ENCODE data around the gene CRY2. TPM values are rescaled to one million over a fixed set of nuclear protein-coding genes. Genes with fewer than 3 reads are reported as not detected.
A peak's percentile ranks its signal among the peaks of the same experiment; 100 is the strongest.

CRY2 gene
- total RNA-seq, 4 donors from 2014 or later: 42.2 to 73.6 (median 50.2) TPM

DNA sequence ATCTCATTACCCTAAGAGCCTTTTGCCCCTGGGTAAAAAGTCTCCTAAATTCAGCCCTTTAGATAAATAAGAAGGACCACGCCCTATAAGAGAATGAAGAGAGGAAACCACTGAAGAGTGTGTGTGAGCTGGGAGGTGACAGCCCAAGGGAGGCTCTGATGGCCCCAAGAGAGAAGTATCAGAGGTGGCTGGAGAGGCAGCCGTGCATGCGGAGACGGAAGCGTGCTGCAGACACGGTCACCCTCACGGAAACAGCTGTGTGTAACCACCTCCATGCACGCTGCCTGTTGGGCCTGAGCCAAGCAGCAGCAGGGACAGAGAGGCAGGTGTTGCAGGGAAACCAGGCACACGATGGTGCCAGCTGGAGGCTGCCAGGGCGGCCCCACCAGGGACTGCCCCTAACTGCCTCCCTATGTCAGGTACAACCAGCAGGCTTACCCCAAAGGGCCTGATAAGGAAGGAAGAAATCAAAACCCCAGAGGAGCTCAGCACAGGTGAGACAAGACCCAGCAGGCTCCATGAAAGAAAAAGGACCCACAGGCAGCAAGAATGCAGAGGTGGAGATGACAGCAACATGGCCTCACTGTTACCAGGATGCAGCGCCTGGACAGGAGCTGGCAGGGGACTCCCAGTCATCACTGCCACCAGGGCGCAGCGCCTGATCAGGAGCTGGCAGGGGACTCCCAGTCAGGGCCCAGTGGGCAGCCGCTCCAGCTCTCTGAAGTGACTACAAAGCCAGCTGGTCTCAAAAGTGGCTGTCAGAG is 82.9 kb downstream of the CRY2 start:
- intact Hi-C loops (cut with DNase I; ENCODE audit: low total_unique reads) (no loop called here), in situ Hi-C loops (cut with MboI; ENCODE audit: low pct_ligation_motif_present in 1 of 4, low pct_unique_long_range_greater_than_20kb in 1 of 4, low sequenced_read_pairs in 3 of 4) (no loop called here)
- peak; percentile 78 for DNase-seq
- Histone ChIP-seq H3K9me3 (no peaks in the 10 kb centered on the region), H3K27me3 (no peaks in the 10 kb centered on the region), H3K4me3 (no peak overlapping the region), H3K27ac (peak overlapping the region in 1 of 4 donors; percentile 4), H3K4me1 (peaks cover 7 to 14% (median 11%) of the 10 kb centered on the region in 4 donors), H3K36me3 (peaks cover 0 to 17% (median 8%) of the 10 kb centered on the region in 4 donors)
- no peak for TF ChIP-seq CTCF (IDR thresholded peaks at IDR 0.05)
- peak; percentile 23 to 44 (median 33) for TF ChIP-seq POLR2AphosphoS5 (IDR thresholded peaks at IDR 0.05)
- 41 to 47% methylated on average over 2 to 14 of the region's 14 CpGs for WGBS, 2 donors (ENCODE audit: low coverage in 1 of 2)

GRCh38 chr11:45930951-45931570 is 83.8 kb downstream of the CRY2 start:
- intact Hi-C loops (cut with DNase I; ENCODE audit: low total_unique reads) (no loop called here), in situ Hi-C loops (cut with MboI; ENCODE audit: low pct_ligation_motif_present in 1 of 4, low pct_unique_long_range_greater_than_20kb in 1 of 4, low sequenced_read_pairs in 3 of 4) (no loop called here)
- peaks cover 0 to 26% (median 13%) of the 10 kb centered on the region in 4 donors for H3K36me3 ChIP-seq
- peaks cover 7 to 14% (median 11%) of the 10 kb centered on the region in 4 donors for H3K4me1 ChIP-seq
- no peak overlapping the region for H3K27ac ChIP-seq
- WGBS, 2 donors (ENCODE audit: low coverage in 1 of 2): 88% methylated on average over 8 of the region's 8 CpGs; no CpG with 5 or more reads in 1 of the 2 donors
- no peak for DNase-seq
- H3K9me3 ChIP-seq: no peaks in the 10 kb centered on the region
- no peak overlapping the region for H3K4me3 ChIP-seq
- TF ChIP-seq POLR2A (IDR thresholded peaks at IDR 0.05): no peak
- H3K27me3 ChIP-seq: no peaks in the 10 kb centered on the region

DNA sequence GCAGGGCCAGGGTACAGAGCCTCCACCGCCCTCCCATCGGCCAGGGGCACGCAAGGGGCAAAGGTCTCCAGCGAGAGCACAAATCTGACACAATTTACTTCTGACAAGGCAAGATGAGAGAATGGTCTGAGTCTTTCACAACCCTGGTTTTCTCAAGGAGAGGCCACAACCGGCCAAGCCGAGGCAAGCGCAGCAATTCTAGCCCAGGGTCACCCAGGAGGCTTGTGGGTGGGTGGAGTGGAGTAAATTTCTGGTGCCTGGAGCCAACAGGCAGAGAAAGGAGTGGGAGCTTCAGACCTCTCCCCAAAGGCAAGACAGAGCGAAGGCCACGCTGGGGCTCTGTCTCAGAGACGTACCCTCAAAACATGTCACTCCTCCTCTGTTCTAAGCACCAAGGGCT is 84.5 kb downstream of the CRY2 start:
- Histone ChIP-seq H3K4me3 (no peak overlapping the region), H3K27me3 (no peaks in the 10 kb centered on the region), H3K36me3 (peaks cover 0 to 29% (median 13%) of the 10 kb centered on the region in 4 donors), H3K4me1 (peaks cover 7 to 14% (median 11%) of the 10 kb centered on the region in 4 donors), H3K27ac (no peak overlapping the region), H3K9me3 (no peaks in the 10 kb centered on the region)
- intact Hi-C loops (cut with DNase I; ENCODE audit: low total_unique reads) (no loop called here), in situ Hi-C loops (cut with MboI; ENCODE audit: low pct_ligation_motif_present in 1 of 4, low pct_unique_long_range_greater_than_20kb in 1 of 4, low sequenced_read_pairs in 3 of 4) (no loop called here)
- WGBS, 2 donors (ENCODE audit: low coverage in 1 of 2): 93% methylated on average over 10 of the region's 10 CpGs; no CpG with 5 or more reads in 1 of the 2 donors
- no peak for DNase-seq
- TF ChIP-seq CTCF (IDR thresholded peaks at IDR 0.05): no peak
- TF ChIP-seq EP300 (IDR thresholded peaks at IDR 0.05; ENCODE audit: low read depth): no peak
- TF ChIP-seq POLR2AphosphoS5 (IDR thresholded peaks at IDR 0.05): no peak
- no peak for TF ChIP-seq POLR2A (IDR thresholded peaks at IDR 0.05)

DNA sequence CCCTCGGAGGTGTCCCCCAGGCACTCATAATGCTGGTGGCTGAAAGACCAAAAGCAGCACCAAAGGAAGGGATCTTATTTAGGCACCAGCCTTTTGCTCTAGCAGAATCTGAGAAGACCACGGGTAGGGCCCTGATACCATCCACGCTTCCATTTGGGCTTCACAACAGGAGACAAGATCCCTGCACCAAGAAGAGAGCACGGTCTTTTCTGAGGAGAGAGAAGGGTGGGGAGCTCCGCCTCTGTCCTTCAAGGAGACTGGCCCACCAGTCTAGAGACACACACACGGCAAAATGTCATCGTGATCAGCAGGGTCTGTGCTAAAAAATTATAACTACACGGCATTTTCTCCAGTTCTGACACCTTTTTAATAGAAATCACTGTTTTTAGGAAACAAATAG is 84.9 kb downstream of the CRY2 start:
- intact Hi-C loops (cut with DNase I; ENCODE audit: low total_unique reads) (no loop called here), in situ Hi-C loops (cut with MboI; ENCODE audit: low pct_ligation_motif_present in 1 of 4, low pct_unique_long_range_greater_than_20kb in 1 of 4, low sequenced_read_pairs in 3 of 4) (no loop called here)
- peaks cover 7 to 14% (median 11%) of the 10 kb centered on the region in 4 donors for H3K4me1 ChIP-seq
- no peak for DNase-seq
- H3K9me3 ChIP-seq: no peaks in the 10 kb centered on the region
- WGBS, 2 donors (ENCODE audit: low coverage in 1 of 2): 95% methylated on average over 4 to 8 of the region's 8 CpGs
- H3K27ac ChIP-seq: no peak overlapping the region
- TF ChIP-seq EP300 (IDR thresholded peaks at IDR 0.05; ENCODE audit: low read depth) (no peak), POLR2A (IDR thresholded peaks at IDR 0.05) (no peak), CTCF (IDR thresholded peaks at IDR 0.05) (no peak), POLR2AphosphoS5 (IDR thresholded peaks at IDR 0.05) (no peak)
- no peak overlapping the region for H3K4me3 ChIP-seq
- no peaks in the 10 kb centered on the region for H3K27me3 ChIP-seq
- peaks cover 0 to 30% (median 15%) of the 10 kb centered on the region in 4 donors for H3K36me3 ChIP-seq

Other genes with a start within 250 kb of the CRY2 start
- 1 to 10 TPM in 2 of 4 donors, under 1 TPM in 2; 0.27 to 1.9 (median 0.76) TPM for gene CHST1, start 181.9 kb upstream of the CRY2 start, total RNA-seq
- gene SLC35C1, start 42.3 kb upstream of the CRY2 start, total RNA-seq: 10 to 100 TPM; 28.8 to 62.3 (median 44.4) TPM
- gene MAPK8IP1, start 38.2 kb downstream of the CRY2 start, total RNA-seq: 10 to 100 TPM in 1 of 4 donors, 1 to 10 TPM in 3; 1.9 to 11.1 (median 2.6) TPM
- gene FREY1, start 59.8 kb downstream of the CRY2 start, total RNA-seq: 1 to 10 TPM in 1 of 4 donors, under 1 TPM in 1, not detected in 2; 0.82 to 2.7 TPM
- gene PEX16, start 70.4 kb downstream of the CRY2 start, total RNA-seq: 100 to 1,000 TPM in 1 of 4 donors, 10 to 100 TPM in 3; 31.3 to 111 (median 51.9) TPM
- gene LARGE2, start 75.2 kb downstream of the CRY2 start, total RNA-seq: 1 to 10 TPM in 1 of 4 donors, under 1 TPM in 2, not detected in 1; 0.55 to 1.3 (median 0.60) TPM